Keratinocyte (primary cell): ENCODE measurements around the gene PAX3.

Source experiments
- CTCF ChIP-seq, 3 experiments: IDR thresholded peaks in 1 of 3; conservative IDR thresholded peaks in 1 of 3; optimal IDR thresholded peaks in 1 of 3; 2 replicates in 2 of 3; 3 replicates in 1 of 3; pipeline versions ENCODE3 to v1.5.1; 2011; ENCODE audit warnings: low read length in 3 of 3, mild to moderate bottlenecking in 3 of 3, moderate library complexity in 2 of 3, control low read depth in 1 of 3, inconsistent platforms in 1 of 3; ENCODE audit not compliant: insufficient read depth in 2 of 3; ENCODE audit errors: extremely low read depth in 1 of 3
- EZH2 ChIP-seq: IDR thresholded peaks from one replicate; pipeline ENCODE4 v1.6.1; 2012; ENCODE audit warnings: inconsistent platforms, mild to moderate bottlenecking, low read length, moderate library complexity

GRCh38 chr2:222290736-222291484 lies 7.9 kb downstream of the PAX3 start:
- TF ChIP-seq CTCF (optimal IDR thresholded peaks at IDR 0.05 in 1 of 3, IDR thresholded peaks at IDR 0.05 in 1 of 3, conservative IDR thresholded peaks at IDR 0.05 in 1 of 3; ENCODE audit: extremely low read depth in 1 of 3, insufficient read depth in 2 of 3, low read length in 3 of 3) (no peak), EZH2 (peak; percentile 11)
